HG02970 (cell line): ENCODE data around the gene NUP153.
A peak's percentile ranks its signal among the peaks of the same experiment; 100 is the strongest.
"Not testable (repeated sequence)": the region's sequence is repeated elsewhere in the genome, so short reads cannot be mapped to it uniquely, and the experiment has no call there.

ENCODE experiments used
- ATAC-seq: cut with Tn5 transposase; IDR thresholded peaks from one replicate; pipeline ENCODE4 v1.9.1; 2021; ENCODE audit warnings: mild to moderate bottlenecking, moderate library complexity, moderate number of reproducible peaks; ENCODE audit not compliant: unreplicated experiment, low FRiP score

The NUP153 gene

GRCh38 chr6:17621003-17621402 is 85.7 kb downstream of the NUP153 start:
- ATAC-seq: no peak

- ATAC-seq: no peak
Measured at GRCh38 chr6:17615794-17616193, 90.9 kb downstream of the NUP153 start.

GRCh38 chr6:17612048-17612447 is 94.7 kb downstream of the NUP153 start:
- ATAC-seq: no peak

GRCh38 chr6:17610835-17611234 is 95.9 kb downstream of the NUP153 start:
- no peak for ATAC-seq

- no peak for ATAC-seq
Measured at GRCh38 chr6:17606606-17607005, 100.1 kb downstream of the NUP153 start.

- ATAC-seq: no peak
Measured at GRCh38 chr6:17602888-17603287, 103.8 kb downstream of the NUP153 start.

GRCh38 chr6:17601386-17601703 is 105.4 kb downstream of the NUP153 start:
- ATAC-seq: no peak

- ATAC-seq: peak; percentile 44
Measured at GRCh38 chr6:17600527-17601385, 106.0 kb downstream of the NUP153 start.

GRCh38 chr6:17599877-17600526 is 106.7 kb downstream of the NUP153 start, which contains the start of gene FAM8A1:
Gene FAM8A1 (plus strand): TSS chr6:17600302. CDS start chr6:17600410, 108 bp downstream.
- ATAC-seq: peak; percentile 80

- no peak for ATAC-seq
Measured at GRCh38 chr6:17596085-17596484, 110.6 kb downstream of the NUP153 start.

GRCh38 chr6:17593246-17593645 is 113.5 kb downstream of the NUP153 start:
- no peak for ATAC-seq

GRCh38 chr6:17591287-17591686 is 115.4 kb downstream of the NUP153 start:
- ATAC-seq: no peak

- ATAC-seq: no peak
Measured at GRCh38 chr6:17589406-17590096, 117.2 kb downstream of the NUP153 start.

- no peak for ATAC-seq
Measured at GRCh38 chr6:17588011-17588410, 118.7 kb downstream of the NUP153 start.

- ATAC-seq: not testable (repeated sequence)
Measured at GRCh38 chr6:17586623-17587022, 120.1 kb downstream of the NUP153 start.

- no peak for ATAC-seq
Measured at GRCh38 chr6:17585766-17586490, 120.8 kb downstream of the NUP153 start.

GRCh38 chr6:17584241-17584803 is 122.4 kb downstream of the NUP153 start:
- no peak for ATAC-seq

GRCh38 chr6:17583811-17584210 is 122.9 kb downstream of the NUP153 start:
- no peak for ATAC-seq

- ATAC-seq: not testable (repeated sequence)
Measured at GRCh38 chr6:17581282-17581681, 125.4 kb downstream of the NUP153 start.

GRCh38 chr6:17580518-17581048 is 126.1 kb downstream of the NUP153 start:
- ATAC-seq: no peak
